Upper lobe of right lung (tissue), 1 donor: ENCODE results near the gene SAMD4A. TPM values are rescaled to one million over a fixed set of nuclear protein-coding genes. Genes with fewer than 3 reads are reported as not detected.

Source experiments
- ATAC-seq: fragments of 200-7000 bp; cut with Tn5 transposase; one replicate; pipeline ENCODE4 v1.9.1; 2020; ENCODE audit warnings: mild to moderate bottlenecking, moderate library complexity
- DNase-seq: peaks from one replicate; pipeline ENCODE4 v3.0.0-alpha.2; 2020
- H3K27ac ChIP-seq: fragments of 200-600 bp; one replicate; pipeline ENCODE4 v1.8.0; 2022
- H3K27me3 ChIP-seq: fragments of 200-600 bp; one replicate; pipeline ENCODE4 v1.8.0; 2022; ENCODE audit warnings: mild to moderate bottlenecking
- H3K36me3 ChIP-seq: fragments of 200-600 bp; one replicate; pipeline ENCODE4 v1.8.0; 2022
- H3K4me1 ChIP-seq: fragments of 200-600 bp; one replicate; pipeline ENCODE4 v1.8.0; 2022
- H3K4me3 ChIP-seq: fragments of 200-600 bp; one replicate; pipeline ENCODE4 v1.8.0; 2022; ENCODE audit warnings: mild to moderate bottlenecking
- H3K9me3 ChIP-seq: fragments of 200-600 bp; one replicate; pipeline ENCODE4 v1.8.0; 2022
- intact Hi-C: fragments of 100-400 bp; cut with DNase I; formaldehyde crosslinking; loops from one replicate; pipeline ENCODE4 v1.11.0; 2022
- total RNA-seq: library from RNA; stranded (reverse); fragmentation: NEBNext Ultra II Directional; extraction: Animal tissue kit (Norgen Biotek cat#: 25700); gene quantifications from one replicate; pipeline ENCODE4 v1.2.1, GENCODE V29; 2021
- TF ChIP-seq, protein P1 (sequence below): fragments of 200-600 bp; IDR thresholded peaks from one replicate; pipeline ENCODE4 v1.8.0; 2022; ENCODE audit warnings: antibody characterized with exemption
- donor health status: DM: no; HTN: yes; CAD: no; lungs with severe emphysema.

The SAMD4A gene
- total RNA-seq, 1 donor from 2014 or later, result 39.1 TPM

- H3K4me3 ChIP-seq, result no peak overlapping the region
- H3K27ac ChIP-seq, result no peak overlapping the region
These were observed 42.6 kb downstream of the SAMD4A start for GRCh38 chr14:54609576-54609975.

DNA sequence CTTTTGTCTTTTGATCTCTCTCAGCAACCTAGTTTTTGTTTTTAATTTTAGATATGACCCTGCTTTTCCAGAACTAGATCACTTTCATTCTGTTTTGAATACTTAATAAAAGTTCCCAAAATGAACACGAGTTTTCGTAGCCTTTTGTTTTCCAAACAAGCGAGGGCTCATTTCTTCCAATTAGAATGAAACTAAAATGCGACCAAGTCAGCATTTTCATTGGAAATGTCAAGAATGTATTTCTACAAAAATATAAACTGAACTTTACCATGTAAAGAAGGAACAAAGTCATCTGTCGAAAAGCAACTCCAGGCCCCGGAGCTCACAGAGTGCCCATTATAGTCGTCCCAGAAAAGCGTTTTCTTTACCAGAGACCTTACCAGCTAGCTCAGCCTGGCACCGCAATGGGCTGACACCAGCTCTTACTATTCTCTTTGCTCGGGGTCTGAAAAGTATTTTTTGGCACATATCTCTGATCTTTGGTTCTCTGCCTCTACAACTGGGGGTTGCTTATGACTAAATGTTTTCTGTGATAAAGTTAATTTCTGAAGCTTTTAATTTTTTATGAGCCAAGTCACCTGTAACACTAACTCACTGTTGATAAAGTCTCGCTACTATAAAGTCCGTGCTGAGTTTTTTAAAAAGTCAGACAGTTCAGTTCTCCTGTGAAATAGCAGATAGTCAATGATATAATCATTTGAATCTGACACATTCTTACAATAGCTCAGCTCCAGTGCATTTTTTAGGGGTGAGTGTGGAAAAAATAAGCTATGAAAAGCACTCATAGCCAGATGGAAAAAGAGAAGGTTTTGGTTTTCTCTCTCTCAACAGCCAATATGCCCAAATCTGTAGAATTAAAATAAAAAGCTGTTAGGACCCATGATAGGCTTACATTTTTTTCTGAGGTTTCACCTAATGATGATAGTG is 43.4 kb downstream of the SAMD4A start:
- no peak for DNase-seq
- Histone ChIP-seq H3K9me3 (no peaks in the 10 kb centered on the region), H3K27me3 (no peaks in the 10 kb centered on the region), H3K36me3 (no peaks in the 10 kb centered on the region), H3K27ac (no peak overlapping the region), H3K4me3 (no peak overlapping the region), H3K4me1 (no peaks in the 10 kb centered on the region)
- intact Hi-C loops, result no loop called here
- no peak for ATAC-seq
- TF ChIP-seq, protein P1, sequence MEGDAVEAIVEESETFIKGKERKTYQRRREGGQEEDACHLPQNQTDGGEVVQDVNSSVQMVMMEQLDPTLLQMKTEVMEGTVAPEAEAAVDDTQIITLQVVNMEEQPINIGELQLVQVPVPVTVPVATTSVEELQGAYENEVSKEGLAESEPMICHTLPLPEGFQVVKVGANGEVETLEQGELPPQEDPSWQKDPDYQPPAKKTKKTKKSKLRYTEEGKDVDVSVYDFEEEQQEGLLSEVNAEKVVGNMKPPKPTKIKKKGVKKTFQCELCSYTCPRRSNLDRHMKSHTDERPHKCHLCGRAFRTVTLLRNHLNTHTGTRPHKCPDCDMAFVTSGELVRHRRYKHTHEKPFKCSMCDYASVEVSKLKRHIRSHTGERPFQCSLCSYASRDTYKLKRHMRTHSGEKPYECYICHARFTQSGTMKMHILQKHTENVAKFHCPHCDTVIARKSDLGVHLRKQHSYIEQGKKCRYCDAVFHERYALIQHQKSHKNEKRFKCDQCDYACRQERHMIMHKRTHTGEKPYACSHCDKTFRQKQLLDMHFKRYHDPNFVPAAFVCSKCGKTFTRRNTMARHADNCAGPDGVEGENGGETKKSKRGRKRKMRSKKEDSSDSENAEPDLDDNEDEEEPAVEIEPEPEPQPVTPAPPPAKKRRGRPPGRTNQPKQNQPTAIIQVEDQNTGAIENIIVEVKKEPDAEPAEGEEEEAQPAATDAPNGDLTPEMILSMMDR, result no peak

More at GRCh38 chr14:54609576-54609975, 42.6 kb downstream of the SAMD4A start:
- Histone ChIP-seq H3K4me1 (no peaks in the 10 kb centered on the region), H3K9me3 (no peaks in the 10 kb centered on the region), H3K36me3 (no peaks in the 10 kb centered on the region), H3K27me3 (no peaks in the 10 kb centered on the region)
- TF ChIP-seq, protein P1, result no peak
- no peak for DNase-seq
- intact Hi-C loops, result no loop called here
- no peak for ATAC-seq

GRCh38 chr14:54614296-54614695 is 47.4 kb downstream of the SAMD4A start:
- Histone ChIP-seq H3K36me3 (no peaks in the 10 kb centered on the region), H3K4me1 (no peaks in the 10 kb centered on the region), H3K4me3 (no peak overlapping the region), H3K9me3 (no peaks in the 10 kb centered on the region), H3K27ac (no peak overlapping the region), H3K27me3 (no peaks in the 10 kb centered on the region)
- ATAC-seq (no peak), DNase-seq (no peak)
- intact Hi-C loops, result no loop called here
- TF ChIP-seq, protein P1, result no peak

- Histone ChIP-seq H3K27ac (no peak overlapping the region), H3K9me3 (no peaks in the 10 kb centered on the region), H3K27me3 (no peaks in the 10 kb centered on the region), H3K4me1 (no peaks in the 10 kb centered on the region), H3K36me3 (no peaks in the 10 kb centered on the region), H3K4me3 (no peak overlapping the region)
- DNase-seq, result no peak
- ATAC-seq, result no peak
- TF ChIP-seq, protein P1, result no peak
- intact Hi-C loops, result no loop called here
These were observed 50.5 kb downstream of the SAMD4A start for GRCh38 chr14:54617467-54617866.

GRCh38 chr14:54621686-54622085 is 54.8 kb downstream of the SAMD4A start:
- intact Hi-C loops, result no loop called here
- no peaks in the 10 kb centered on the region for H3K36me3 ChIP-seq
- H3K4me1 ChIP-seq, result peaks cover 13% of the 10 kb centered on the region
- DNase-seq, result no peak
- no peak overlapping the region for H3K27ac ChIP-seq
- no peak overlapping the region for H3K4me3 ChIP-seq
- no peaks in the 10 kb centered on the region for H3K27me3 ChIP-seq
- TF ChIP-seq, protein P1, result no peak
- no peaks in the 10 kb centered on the region for H3K9me3 ChIP-seq
- no peak for ATAC-seq
